ENCODE results near the gene NPC2. TPM values are rescaled to one million over a fixed set of nuclear protein-coding genes. Genes with fewer than 3 reads are reported as not detected.
A peak's percentile ranks its signal among the peaks of the same experiment; 100 is the strongest.

Gene NPC2
- total RNA-seq, 4 donors from 2014 or later, result 119 to 205 (median 162) TPM

DNA sequence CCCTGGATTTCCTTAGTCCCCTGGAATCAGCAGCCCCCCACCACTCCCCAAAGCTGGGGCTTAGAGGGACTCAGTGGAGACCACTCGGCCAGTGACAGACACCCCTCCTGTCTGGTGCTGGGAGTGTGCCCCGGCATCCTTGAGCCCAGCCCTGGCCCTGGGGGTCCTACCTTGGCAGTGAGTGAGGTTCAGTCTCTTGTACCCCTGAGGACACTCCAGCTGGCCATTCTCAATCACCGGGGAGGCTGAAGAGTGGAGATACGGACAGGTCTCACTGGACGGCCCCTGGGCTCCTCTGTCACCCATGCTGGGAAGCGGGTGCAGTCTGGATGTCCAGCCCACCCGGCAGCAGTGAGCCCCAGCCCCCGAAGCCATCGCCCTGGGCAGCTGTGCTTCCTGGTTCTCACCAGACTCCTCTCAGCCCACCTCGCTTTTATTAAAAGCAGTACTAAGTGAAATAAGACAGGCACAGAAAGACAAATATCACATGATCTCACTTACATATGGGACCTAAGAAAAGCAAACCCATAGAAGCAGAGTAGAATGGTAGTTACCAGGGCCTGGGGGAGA is 42.7 kb upstream of the NPC2 start:
- WGBS, result 69% methylated on average over 6 of the region's 10 CpGs
- no peak for TF ChIP-seq POLR2A (IDR thresholded peaks at IDR 0.05; ENCODE audit: low read depth)
- no peak for TF ChIP-seq EP300 (IDR thresholded peaks at IDR 0.05)
- no peak for TF ChIP-seq CTCF (IDR thresholded peaks at IDR 0.05)
- TF ChIP-seq POLR2AphosphoS5 (IDR thresholded peaks at IDR 0.05), result no peak
- no peak overlapping the region for H3K27ac ChIP-seq (replicated peaks in 1 of 4)
- intact Hi-C loops (cut with DNase I), result no loop called here
- H3K36me3 ChIP-seq, result peaks cover 0 to 2% (median 0%) of the 10 kb centered on the region in 4 donors
- H3K4me1 ChIP-seq, result peaks cover 0 to 5% (median 0%) of the 10 kb centered on the region in 4 donors
- H3K27me3 ChIP-seq, result no peaks in the 10 kb centered on the region
- no peaks in the 10 kb centered on the region for H3K9me3 ChIP-seq
- DNase-seq (ENCODE audit: extremely low spot score), result no peak
- H3K4me3 ChIP-seq, result no peak overlapping the region

DNA sequence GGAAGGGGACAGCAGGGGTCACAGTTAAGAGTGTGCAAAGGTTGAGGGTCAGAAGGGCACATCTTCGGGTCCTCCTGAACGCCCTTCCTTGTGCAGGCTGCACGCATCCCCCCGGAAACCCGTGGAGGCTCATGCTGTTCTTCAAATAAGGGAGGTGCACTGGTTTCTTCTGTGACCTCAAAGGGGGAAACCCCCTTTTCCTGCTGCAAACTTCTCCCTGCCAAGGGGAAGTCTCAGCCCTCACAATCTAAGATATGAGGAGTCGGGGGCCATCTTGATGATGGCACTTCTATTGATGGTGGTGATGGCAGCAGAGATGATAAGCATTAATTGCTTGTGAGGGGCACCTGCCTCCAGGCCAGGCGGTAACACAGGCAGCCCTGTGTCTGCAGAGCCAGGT is 40.5 kb upstream of the NPC2 start:
- no peak for DNase-seq (ENCODE audit: extremely low spot score)
- no peak overlapping the region for H3K27ac ChIP-seq (replicated peaks in 1 of 4)
- intact Hi-C loops (cut with DNase I), result no loop called here
- no peaks in the 10 kb centered on the region for H3K27me3 ChIP-seq
- peaks cover 0 to 4% (median 0%) of the 10 kb centered on the region in 4 donors for H3K36me3 ChIP-seq
- peaks cover 0 to 5% (median 0%) of the 10 kb centered on the region in 4 donors for H3K4me1 ChIP-seq
- H3K9me3 ChIP-seq, result no peaks in the 10 kb centered on the region
- H3K4me3 ChIP-seq, result no peak overlapping the region
- 86% methylated on average over 7 of the region's 7 CpGs for WGBS
- TF ChIP-seq CTCF (IDR thresholded peaks at IDR 0.05), result no peak

DNA sequence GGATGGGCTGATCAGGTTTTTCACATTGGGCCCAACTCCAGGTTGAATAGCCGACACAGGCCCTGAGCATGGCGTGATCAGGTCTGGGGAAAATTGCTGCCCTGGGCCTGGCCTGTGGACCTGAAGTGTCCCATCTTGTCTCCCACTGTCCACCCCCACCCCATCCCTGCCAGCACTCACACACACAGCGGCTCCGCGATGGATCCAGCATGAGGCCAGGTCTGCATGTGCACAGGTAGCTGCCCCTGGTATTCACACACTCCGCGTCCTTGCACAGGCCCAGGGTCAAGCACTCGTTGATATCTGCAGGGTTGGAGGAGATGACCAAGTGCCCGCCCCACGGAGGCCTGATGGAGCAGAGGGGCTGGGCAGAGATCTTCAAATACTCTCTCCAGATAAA is 39.1 kb upstream of the NPC2 start:
- Histone ChIP-seq H3K4me1 (peaks cover 0 to 5% (median 0%) of the 10 kb centered on the region in 4 donors), H3K4me3 (no peak overlapping the region), H3K36me3 (peaks cover 0 to 4% (median 0%) of the 10 kb centered on the region in 4 donors), H3K27ac (replicated peaks in 1 of 4) (no peak overlapping the region), H3K27me3 (no peaks in the 10 kb centered on the region), H3K9me3 (no peaks in the 10 kb centered on the region)
- 94% methylated on average over 10 of the region's 10 CpGs for WGBS
- intact Hi-C loops (cut with DNase I), result no loop called here
- TF ChIP-seq CTCF (IDR thresholded peaks at IDR 0.05) (no peak), POLR2AphosphoS5 (IDR thresholded peaks at IDR 0.05) (no peak), POLR2A (IDR thresholded peaks at IDR 0.05; ENCODE audit: low read depth) (no peak), EP300 (IDR thresholded peaks at IDR 0.05) (no peak)
- DNase-seq (ENCODE audit: extremely low spot score), result no peak

GRCh38 chr14:74531467-74531866 is 38.4 kb upstream of the NPC2 start:
- no peak for DNase-seq (ENCODE audit: extremely low spot score)
- Histone ChIP-seq H3K4me3 (no peak overlapping the region), H3K4me1 (peaks cover 0 to 5% (median 0%) of the 10 kb centered on the region in 4 donors), H3K9me3 (no peaks in the 10 kb centered on the region), H3K36me3 (peaks cover 0 to 4% (median 0%) of the 10 kb centered on the region in 4 donors), H3K27me3 (no peaks in the 10 kb centered on the region), H3K27ac (replicated peaks in 1 of 4) (no peak overlapping the region)
- intact Hi-C loops (cut with DNase I), result no loop called here
- WGBS, result 93% methylated on average over 1 of the region's 5 CpGs
- TF ChIP-seq CTCF (IDR thresholded peaks at IDR 0.05) (peak in 2 of 3 experiments; percentile 12 to 14), POLR2AphosphoS5 (IDR thresholded peaks at IDR 0.05) (no peak)

DNA sequence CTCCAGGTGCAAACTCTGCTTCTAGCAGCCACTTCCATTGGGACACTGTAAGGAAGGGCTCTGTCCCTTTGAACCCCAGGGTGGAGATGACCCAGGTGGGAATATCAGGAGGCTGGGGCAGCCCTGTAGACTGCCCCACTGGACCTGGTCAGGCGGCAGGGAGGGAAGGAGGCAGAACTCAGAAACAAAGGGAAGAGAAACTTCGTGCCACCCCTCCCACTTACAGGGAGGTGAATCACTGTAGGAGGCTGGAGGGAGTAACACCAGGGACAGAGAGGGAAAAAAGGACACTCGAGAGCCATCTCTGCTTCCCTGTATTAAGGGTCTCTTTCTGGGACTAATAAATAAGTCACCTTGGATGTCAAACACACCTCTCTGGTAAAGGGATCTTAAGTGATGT is 37.9 kb upstream of the NPC2 start:
- intact Hi-C loops (cut with DNase I), result no loop called here
- peaks cover 0 to 5% (median 0%) of the 10 kb centered on the region in 4 donors for H3K4me1 ChIP-seq
- TF ChIP-seq POLR2A (IDR thresholded peaks at IDR 0.05; ENCODE audit: low read depth) (no peak), CTCF (IDR thresholded peaks at IDR 0.05) (no peak)
- no peak overlapping the region for H3K27ac ChIP-seq (replicated peaks in 1 of 4)
- peaks cover 0 to 4% (median 0%) of the 10 kb centered on the region in 4 donors for H3K36me3 ChIP-seq
- no peak for DNase-seq (ENCODE audit: extremely low spot score)
- no peaks in the 10 kb centered on the region for H3K9me3 ChIP-seq
- WGBS, result 82% methylated on average over 3 of the region's 3 CpGs
- H3K27me3 ChIP-seq, result no peaks in the 10 kb centered on the region
- H3K4me3 ChIP-seq, result no peak overlapping the region

Data from esophagus muscularis mucosa (tissue), 4 donors.